Panc1 (cell line): ENCODE results near the gene AQP12B. TPM values are rescaled to one million over a fixed set of nuclear protein-coding genes. Genes with fewer than 3 reads are reported as not detected.

Source experiments
- ATAC-seq: fragments of 200-7000 bp; cut with Tn5 transposase; 2 replicates; pipeline ENCODE4 v1.9.1; 2020; ENCODE audit warnings: mild to moderate bottlenecking, moderate library complexity
- BruUV-seq: library from RNA; stranded (reverse); fragments of 400-500 nt; replicated peaks from 2 replicates; lab custom pipeline; 2021; lab: Mats Ljungman, UMichigan
- CTCF ChIA-PET: fragments of 300-600 bp; sonication (Branson Sonifier 250); formaldehyde crosslinking; loops from one replicate; lab custom pipeline; 2022; ENCODE audit warnings: antibody characterized with exemption; lab: Charles Lee
- POLR2A ChIA-PET: fragments of 300-600 bp; sonication (Branson Sonifier 250); formaldehyde crosslinking; loops from one replicate; lab custom pipeline; 2022; ENCODE audit warnings: antibody characterized with exemption; lab: Charles Lee
- DNase-seq: peaks from one replicate; pipeline ENCODE4 v3.0.0-alpha.2; 2010; ENCODE audit warnings: low read depth, low spot score
- H3K27ac ChIP-seq: 2 replicates; pipeline ENCODE4 v1.5.1; 2011; ENCODE audit warnings: mild to moderate bottlenecking, low read length, inconsistent platforms
- H3K27me3 ChIP-seq: fragments of 200-500 bp; sonication (Bioruptor generic); 2 replicates; pipeline ENCODE4 v1.6.0; 2014; ENCODE audit warnings: low read length, inconsistent platforms; ENCODE audit not compliant: control insufficient read depth, insufficient read depth
- H3K36me3 ChIP-seq: fragments of 200-500 bp; sonication (Bioruptor generic); 2 replicates; pipeline ENCODE4 v1.5.1; 2014; ENCODE audit warnings: inconsistent platforms, mild to moderate bottlenecking, low read length, moderate library complexity; ENCODE audit not compliant: control insufficient read depth, insufficient read depth
- H3K4me1 ChIP-seq: 2 replicates; pipeline ENCODE4 v1.5.1; 2011; ENCODE audit warnings: inconsistent platforms, mild to moderate bottlenecking, low read length, moderate library complexity; ENCODE audit not compliant: control insufficient read depth, insufficient read depth
- H3K4me3 ChIP-seq, 2 experiments: 2 replicates each; pipeline ENCODE4 v1.5.1; 2011 to 2012; ENCODE audit warnings: low read depth in 2 of 2, low read length in 2 of 2, mild to moderate bottlenecking in 2 of 2, inconsistent platforms in 1 of 2, moderate library complexity in 1 of 2
- H3K9me3 ChIP-seq: fragments of 200-500 bp; sonication (Bioruptor generic); 2 replicates; pipeline ENCODE4 v1.5.1; 2014; ENCODE audit warnings: low read depth, mild to moderate bottlenecking, inconsistent platforms, low read length, moderate library complexity; ENCODE audit not compliant: control insufficient read depth, insufficient read depth
- POLR2AphosphoS5 ChIP-seq: IDR thresholded peaks from 2 replicates; pipeline ENCODE4 v1.6.1; 2012; ENCODE audit warnings: mild to moderate bottlenecking, low read depth, low read length, moderate library complexity
- SIN3A ChIP-seq: IDR thresholded peaks from 2 replicates; pipeline ENCODE4 v1.6.1; 2012; ENCODE audit warnings: low read depth, mild to moderate bottlenecking, low read length, moderate library complexity, borderline replicate concordance; ENCODE audit not compliant: insufficient read depth
- TCF7L2 ChIP-seq: IDR thresholded peaks from 2 replicates; pipeline ENCODE4 v1.6.1; 2011; ENCODE audit warnings: mild to moderate bottlenecking, low read depth, low read length, inconsistent platforms
- in situ Hi-C: cut with HindIII; loops from 2 replicates; pipeline ENCODE4 v1.10.0; 2016; ENCODE audit warnings: low sequenced_read_pairs, low pct_unique_long_range_greater_than_20kb
- intact Hi-C: fragments of 100-400 bp; cut with micrococcal nuclease; formaldehyde crosslinking; loops from one replicate; pipeline ENCODE4 v1.10.0; 2022; ENCODE audit not compliant: unreplicated experiment
- total RNA-seq: library from RNA; stranded (reverse); gene quantifications from one replicate; pipeline ENCODE4 v1.2.1, GENCODE V29; 2021; ENCODE audit not compliant: unreplicated experiment
- TF ChIP-seq, protein P1 (sequence below): fragments of 450-650 bp; IDR thresholded peaks from 2 replicates; pipeline ENCODE4 v1.5.1; 2017; ENCODE audit warnings: mild to moderate bottlenecking
- TF ChIP-seq, protein P2 (sequence below), 2 experiments: IDR thresholded peaks; 2 replicates each; pipeline ENCODE4 v1.6.1; 2011 to 2012; ENCODE audit warnings: low read depth in 2 of 2, control low read depth in 1 of 2, low read length in 1 of 2, mild to moderate bottlenecking in 1 of 2, moderate library complexity in 1 of 2; ENCODE audit not compliant: insufficient read depth in 1 of 2

AQP12B gene
- total RNA-seq, 1 experiment from 2014 or later: not detected

DNA sequence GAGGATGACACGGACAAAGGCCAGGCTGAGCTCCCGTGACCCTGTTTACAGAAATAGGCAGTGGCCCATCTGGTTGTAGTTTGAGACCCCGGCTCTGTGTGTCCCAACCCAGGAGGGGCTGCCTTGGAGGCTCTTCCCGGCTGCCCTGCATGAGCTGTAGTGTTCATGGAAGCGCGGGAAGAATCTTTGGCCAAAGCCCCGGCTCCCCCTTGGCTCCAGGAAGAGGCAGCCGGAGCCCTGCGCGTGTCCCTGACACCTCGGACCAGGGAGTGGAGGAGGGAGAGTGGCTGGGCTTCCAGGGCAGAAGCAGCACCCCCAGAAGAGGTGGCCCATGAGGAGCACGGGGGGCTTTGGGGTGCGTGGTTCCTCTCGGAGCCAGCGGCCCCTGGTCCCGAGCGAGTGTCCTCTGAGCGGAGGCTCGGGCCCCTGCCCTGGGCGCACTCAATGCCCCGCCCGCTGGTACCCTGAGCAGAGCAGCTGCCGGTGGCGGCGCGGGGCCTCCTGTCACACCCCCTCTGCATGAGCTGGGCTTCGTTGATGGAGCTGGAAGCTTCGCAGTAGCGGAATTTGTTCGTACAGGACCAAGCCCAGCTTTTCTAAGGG is 35.7 kb downstream of the AQP12B start:
- Histone ChIP-seq H3K9me3 (no peaks in the 10 kb centered on the region), H3K36me3 (no peaks in the 10 kb centered on the region), H3K27ac (no peak overlapping the region), H3K27me3 (peaks cover 12% of the 10 kb centered on the region), H3K4me1 (no peaks in the 10 kb centered on the region), H3K4me3 (no peak overlapping the region)
- no peak for DNase-seq
- ChIA-PET POLR2A (no interaction called here), CTCF (no interaction called here)
- BruUV-seq: no TSS peak
- intact Hi-C loops (no loop called here), in situ Hi-C loops (no loop called here)
- no peak for ATAC-seq
- TF ChIP-seq TCF7L2: no peak
- TF ChIP-seq, protein P1, sequence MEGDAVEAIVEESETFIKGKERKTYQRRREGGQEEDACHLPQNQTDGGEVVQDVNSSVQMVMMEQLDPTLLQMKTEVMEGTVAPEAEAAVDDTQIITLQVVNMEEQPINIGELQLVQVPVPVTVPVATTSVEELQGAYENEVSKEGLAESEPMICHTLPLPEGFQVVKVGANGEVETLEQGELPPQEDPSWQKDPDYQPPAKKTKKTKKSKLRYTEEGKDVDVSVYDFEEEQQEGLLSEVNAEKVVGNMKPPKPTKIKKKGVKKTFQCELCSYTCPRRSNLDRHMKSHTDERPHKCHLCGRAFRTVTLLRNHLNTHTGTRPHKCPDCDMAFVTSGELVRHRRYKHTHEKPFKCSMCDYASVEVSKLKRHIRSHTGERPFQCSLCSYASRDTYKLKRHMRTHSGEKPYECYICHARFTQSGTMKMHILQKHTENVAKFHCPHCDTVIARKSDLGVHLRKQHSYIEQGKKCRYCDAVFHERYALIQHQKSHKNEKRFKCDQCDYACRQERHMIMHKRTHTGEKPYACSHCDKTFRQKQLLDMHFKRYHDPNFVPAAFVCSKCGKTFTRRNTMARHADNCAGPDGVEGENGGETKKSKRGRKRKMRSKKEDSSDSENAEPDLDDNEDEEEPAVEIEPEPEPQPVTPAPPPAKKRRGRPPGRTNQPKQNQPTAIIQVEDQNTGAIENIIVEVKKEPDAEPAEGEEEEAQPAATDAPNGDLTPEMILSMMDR: no peak
- no peak for TF ChIP-seq POLR2AphosphoS5
- TF ChIP-seq, protein P2, sequence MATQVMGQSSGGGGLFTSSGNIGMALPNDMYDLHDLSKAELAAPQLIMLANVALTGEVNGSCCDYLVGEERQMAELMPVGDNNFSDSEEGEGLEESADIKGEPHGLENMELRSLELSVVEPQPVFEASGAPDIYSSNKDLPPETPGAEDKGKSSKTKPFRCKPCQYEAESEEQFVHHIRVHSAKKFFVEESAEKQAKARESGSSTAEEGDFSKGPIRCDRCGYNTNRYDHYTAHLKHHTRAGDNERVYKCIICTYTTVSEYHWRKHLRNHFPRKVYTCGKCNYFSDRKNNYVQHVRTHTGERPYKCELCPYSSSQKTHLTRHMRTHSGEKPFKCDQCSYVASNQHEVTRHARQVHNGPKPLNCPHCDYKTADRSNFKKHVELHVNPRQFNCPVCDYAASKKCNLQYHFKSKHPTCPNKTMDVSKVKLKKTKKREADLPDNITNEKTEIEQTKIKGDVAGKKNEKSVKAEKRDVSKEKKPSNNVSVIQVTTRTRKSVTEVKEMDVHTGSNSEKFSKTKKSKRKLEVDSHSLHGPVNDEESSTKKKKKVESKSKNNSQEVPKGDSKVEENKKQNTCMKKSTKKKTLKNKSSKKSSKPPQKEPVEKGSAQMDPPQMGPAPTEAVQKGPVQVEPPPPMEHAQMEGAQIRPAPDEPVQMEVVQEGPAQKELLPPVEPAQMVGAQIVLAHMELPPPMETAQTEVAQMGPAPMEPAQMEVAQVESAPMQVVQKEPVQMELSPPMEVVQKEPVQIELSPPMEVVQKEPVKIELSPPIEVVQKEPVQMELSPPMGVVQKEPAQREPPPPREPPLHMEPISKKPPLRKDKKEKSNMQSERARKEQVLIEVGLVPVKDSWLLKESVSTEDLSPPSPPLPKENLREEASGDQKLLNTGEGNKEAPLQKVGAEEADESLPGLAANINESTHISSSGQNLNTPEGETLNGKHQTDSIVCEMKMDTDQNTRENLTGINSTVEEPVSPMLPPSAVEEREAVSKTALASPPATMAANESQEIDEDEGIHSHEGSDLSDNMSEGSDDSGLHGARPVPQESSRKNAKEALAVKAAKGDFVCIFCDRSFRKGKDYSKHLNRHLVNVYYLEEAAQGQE (IDR thresholded peaks at IDR 0.05; ENCODE audit: insufficient read depth in 1 of 2, low read depth in 2 of 2, low read length in 1 of 2): no peak
- TF ChIP-seq SIN3A: no peak

DNA sequence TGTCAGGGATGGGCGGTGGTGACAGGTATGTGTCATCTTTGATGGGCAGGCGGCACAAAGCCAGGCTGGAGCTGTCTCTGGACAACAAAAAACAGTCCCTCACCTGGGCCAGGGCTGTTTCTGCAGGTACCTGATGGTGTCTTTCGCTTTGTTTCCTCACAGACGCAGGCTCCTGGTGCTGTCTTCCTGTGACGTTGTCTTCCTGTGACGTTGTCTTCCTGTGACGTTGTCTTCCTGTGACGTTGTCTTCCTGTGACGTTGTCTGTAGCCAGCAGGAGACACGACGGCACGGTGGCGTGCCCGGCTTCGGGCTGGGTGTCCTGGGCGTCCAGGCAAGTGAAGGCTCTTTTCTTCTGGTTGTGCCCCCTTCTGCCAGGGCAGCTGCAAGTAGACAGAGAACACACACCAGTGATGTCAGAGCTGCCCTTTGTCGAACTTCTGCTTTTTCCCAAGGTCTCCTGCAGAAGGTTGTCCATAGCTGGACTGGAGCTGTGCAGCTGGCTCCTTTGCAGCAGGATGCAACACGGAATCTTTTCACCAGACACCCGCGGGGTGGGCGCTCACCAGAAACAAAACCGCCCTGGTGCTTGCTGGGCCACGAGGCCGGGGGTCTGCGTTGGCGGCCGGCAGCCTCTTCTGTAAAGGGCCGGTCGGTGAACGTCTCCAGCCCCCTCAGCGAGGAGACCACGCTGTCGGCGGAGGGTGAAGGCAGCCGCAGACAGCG is 36.3 kb downstream of the AQP12B start:
- intact Hi-C loops (no loop called here), in situ Hi-C loops (no loop called here)
- Histone ChIP-seq H3K9me3 (no peaks in the 10 kb centered on the region), H3K27ac (no peak overlapping the region), H3K4me1 (no peaks in the 10 kb centered on the region), H3K4me3 (no peak overlapping the region), H3K27me3 (peaks cover 8% of the 10 kb centered on the region), H3K36me3 (no peaks in the 10 kb centered on the region)
- ChIA-PET POLR2A (no interaction called here), CTCF (no interaction called here)
- no peak for ATAC-seq
- TF ChIP-seq TCF7L2: no peak
- TF ChIP-seq, protein P2 (IDR thresholded peaks at IDR 0.05; ENCODE audit: insufficient read depth in 1 of 2, low read depth in 2 of 2, low read length in 1 of 2): no peak
- BruUV-seq: no TSS peak
- no peak for DNase-seq
